Left lung (tissue), 10 donors: ENCODE measurements around the gene ZNF644. TPM values are rescaled to one million over a fixed set of nuclear protein-coding genes. Genes with fewer than 3 reads are reported as not detected.
"Not testable (repeated sequence)": the region's sequence is repeated elsewhere in the genome, so short reads cannot be mapped to it uniquely, and the experiment has no call there.

Experiments
- ATAC-seq: fragments of 200-7000 bp; cut with Tn5 transposase; one replicate; pipeline ENCODE4 v1.9.1; 2020; ENCODE audit warnings: moderate library complexity
- DNase-seq, 4 donors: peaks; one replicate each; pipeline ENCODE4 v3.0.0-alpha.2; 2013 to 2020
- H3K27ac ChIP-seq, 2 donors: fragments of 200-600 bp; sonication (generic) in 1 of 2; one replicate each; pipeline versions ENCODE4 v1.5.0 to v1.8.0; 2020 to 2021
- H3K27me3 ChIP-seq, 2 donors: fragments of 200-600 bp; sonication (generic) in 1 of 2; one replicate each; pipeline versions ENCODE4 v1.5.0 to v1.8.0; 2020 to 2021
- H3K36me3 ChIP-seq, 2 donors: fragments of 200-600 bp; sonication (generic) in 1 of 2; one replicate each; pipeline versions ENCODE4 v1.5.0 to v1.8.0; 2020 to 2021
- H3K4me1 ChIP-seq, 2 donors: fragments of 200-600 bp; one replicate each; pipeline ENCODE4 v1.8.0; 2021
- H3K4me3 ChIP-seq, 2 donors: fragments of 200-600 bp; sonication (generic) in 1 of 2; one replicate each; pipeline versions ENCODE4 v1.5.0 to v1.8.0; 2020 to 2021; ENCODE audit warnings: mild to moderate bottlenecking in 1 of 2
- H3K9me3 ChIP-seq, 2 donors: fragments of 200-600 bp; sonication (generic) in 1 of 2; one replicate each; pipeline versions ENCODE4 v1.5.0 to v1.8.0; 2020 to 2021
- intact Hi-C, 2 donors: fragments of 100-400 bp; cut with DNase I; formaldehyde crosslinking; loops; one replicate each; pipeline versions ENCODE4 v1.11.2 to v1.14.2; 2022
- polyA plus RNA-seq, 6 donors: library from polyadenylated mRNA; unstranded; fragments of 120-200 nt; gene quantifications; one replicate each; pipeline ENCODE4 v1.2.1, GENCODE V29; 2013; ENCODE audit not compliant: insufficient read length in 6 of 6
- total RNA-seq, 2 donors: library from RNA; stranded (reverse); fragmentation: NEBNext Ultra II Directional; extraction: Animal tissue kit (Norgen Biotek cat#: 25700); gene quantifications; one replicate each; pipeline ENCODE4 v1.2.1, GENCODE V29; 2021
- TF ChIP-seq, protein P1 (sequence below), 2 donors: fragments of 200-600 bp; sonication (generic) in 1 of 2; IDR thresholded peaks; one replicate each; pipeline versions ENCODE4 v1.5.0 to v1.8.0; 2021; ENCODE audit warnings: antibody characterized with exemption in 2 of 2
- donor health status: DM: no; HTN: yes; CAD: no.
- donor health status: DM: no; HTN: no; CAD: no.

The ZNF644 gene
- total and polyA plus RNA-seq, 8 donors: 52.6 to 73.0 (median 65.5) TPM

- H3K9me3 ChIP-seq: peaks cover 0 to 3% of the 10 kb centered on the region in 2 donors
- intact Hi-C loops: no loop called here
- no peaks in the 10 kb centered on the region for H3K4me1 ChIP-seq
- TF ChIP-seq, protein P1, sequence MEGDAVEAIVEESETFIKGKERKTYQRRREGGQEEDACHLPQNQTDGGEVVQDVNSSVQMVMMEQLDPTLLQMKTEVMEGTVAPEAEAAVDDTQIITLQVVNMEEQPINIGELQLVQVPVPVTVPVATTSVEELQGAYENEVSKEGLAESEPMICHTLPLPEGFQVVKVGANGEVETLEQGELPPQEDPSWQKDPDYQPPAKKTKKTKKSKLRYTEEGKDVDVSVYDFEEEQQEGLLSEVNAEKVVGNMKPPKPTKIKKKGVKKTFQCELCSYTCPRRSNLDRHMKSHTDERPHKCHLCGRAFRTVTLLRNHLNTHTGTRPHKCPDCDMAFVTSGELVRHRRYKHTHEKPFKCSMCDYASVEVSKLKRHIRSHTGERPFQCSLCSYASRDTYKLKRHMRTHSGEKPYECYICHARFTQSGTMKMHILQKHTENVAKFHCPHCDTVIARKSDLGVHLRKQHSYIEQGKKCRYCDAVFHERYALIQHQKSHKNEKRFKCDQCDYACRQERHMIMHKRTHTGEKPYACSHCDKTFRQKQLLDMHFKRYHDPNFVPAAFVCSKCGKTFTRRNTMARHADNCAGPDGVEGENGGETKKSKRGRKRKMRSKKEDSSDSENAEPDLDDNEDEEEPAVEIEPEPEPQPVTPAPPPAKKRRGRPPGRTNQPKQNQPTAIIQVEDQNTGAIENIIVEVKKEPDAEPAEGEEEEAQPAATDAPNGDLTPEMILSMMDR (IDR thresholded peaks at IDR 0.05): no peak
- no peak overlapping the region for H3K4me3 ChIP-seq
- H3K27me3 ChIP-seq: no peaks in the 10 kb centered on the region
- DNase-seq (no peak), ATAC-seq (no peak)
- H3K36me3 ChIP-seq: no peaks in the 10 kb centered on the region
- no peak overlapping the region for H3K27ac ChIP-seq
Observed at GRCh38 chr1:91059157-91059556, 37.3 kb upstream of the ZNF644 start.

DNA sequence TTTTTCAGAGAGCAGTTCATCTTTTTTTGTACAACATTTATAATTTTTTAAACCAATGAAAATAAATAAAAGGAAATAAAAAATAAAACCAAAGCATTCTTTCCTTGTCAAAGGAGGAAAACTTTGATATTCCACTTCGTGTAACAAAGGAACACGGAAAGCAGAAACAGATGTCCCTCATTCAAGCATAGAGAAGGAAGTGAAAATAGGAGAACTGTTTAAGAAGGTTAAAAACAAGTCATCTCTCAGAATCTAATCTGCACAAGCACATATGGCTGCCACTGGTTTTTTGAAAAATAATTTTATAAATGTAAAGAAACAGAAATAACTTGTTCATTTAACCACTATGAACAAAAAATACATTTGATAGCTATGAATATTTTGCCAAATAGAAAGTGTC, 35.9 kb upstream of the ZNF644 start:
- TF ChIP-seq, protein P1 (IDR thresholded peaks at IDR 0.05): no peak
- no peaks in the 10 kb centered on the region for H3K27me3 ChIP-seq
- no peaks in the 10 kb centered on the region for H3K4me1 ChIP-seq
- no peak overlapping the region for H3K4me3 ChIP-seq
- DNase-seq (no peak), ATAC-seq (no peak)
- no peaks in the 10 kb centered on the region for H3K36me3 ChIP-seq
- no peak overlapping the region for H3K27ac ChIP-seq
- H3K9me3 ChIP-seq: no peaks in the 10 kb centered on the region
- intact Hi-C loops: no loop called here

DNA sequence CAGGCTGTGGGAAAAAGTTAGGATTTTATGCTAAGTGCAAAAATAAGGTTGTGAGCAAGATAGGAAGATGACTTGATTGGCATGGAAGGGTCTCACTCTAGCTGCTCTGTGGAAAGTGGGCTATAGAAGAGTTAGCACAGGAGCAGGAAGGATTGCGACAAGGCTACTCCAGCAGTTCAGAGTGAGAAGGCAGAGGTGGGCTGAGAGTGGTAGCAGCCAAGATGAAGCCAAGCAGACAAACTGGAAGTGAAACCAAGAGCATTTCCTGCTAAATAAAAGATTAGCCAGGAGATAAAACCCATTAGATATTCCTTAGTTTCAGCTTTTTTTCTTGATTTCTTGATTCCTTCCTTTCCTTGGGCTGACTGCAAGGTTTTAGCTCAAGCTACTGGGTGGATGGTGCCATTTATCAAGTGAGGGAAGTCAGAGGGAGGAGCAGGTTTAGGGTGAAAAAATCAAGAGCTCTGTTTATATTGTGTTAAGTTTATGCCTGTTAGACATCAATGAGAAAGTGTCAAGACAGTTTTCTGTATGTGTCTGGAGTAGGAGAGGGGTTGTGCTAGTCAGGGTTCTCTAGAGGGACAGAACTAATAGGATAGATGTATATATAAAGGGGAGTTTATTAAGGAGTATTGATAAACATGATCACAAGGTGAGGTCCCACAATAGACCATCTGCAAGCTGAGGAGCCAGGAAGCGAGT, 33.1 kb upstream of the ZNF644 start:
- Histone ChIP-seq H3K27ac (no peak overlapping the region), H3K4me3 (no peak overlapping the region), H3K36me3 (no peaks in the 10 kb centered on the region), H3K9me3 (no peaks in the 10 kb centered on the region), H3K4me1 (no peaks in the 10 kb centered on the region), H3K27me3 (no peaks in the 10 kb centered on the region)
- ATAC-seq: no peak
- TF ChIP-seq, protein P1 (IDR thresholded peaks at IDR 0.05): no peak
- no peak for DNase-seq
- intact Hi-C loops: no loop called here

- TF ChIP-seq, protein P1 (IDR thresholded peaks at IDR 0.05): no peak
- DNase-seq (no peak), ATAC-seq (no peak)
- H3K27ac ChIP-seq: no peak overlapping the region
- no peaks in the 10 kb centered on the region for H3K9me3 ChIP-seq
- H3K4me3 ChIP-seq: no peak overlapping the region
- no peaks in the 10 kb centered on the region for H3K4me1 ChIP-seq
- H3K27me3 ChIP-seq: no peaks in the 10 kb centered on the region
- intact Hi-C loops: no loop called here
- no peaks in the 10 kb centered on the region for H3K36me3 ChIP-seq
Observed at GRCh38 chr1:91053630-91054029, 31.8 kb upstream of the ZNF644 start.

GRCh38 chr1:91049551-91049950, 27.7 kb upstream of the ZNF644 start:
- ATAC-seq, DNase-seq, intact Hi-C loops: not testable (repeated sequence)

DNA sequence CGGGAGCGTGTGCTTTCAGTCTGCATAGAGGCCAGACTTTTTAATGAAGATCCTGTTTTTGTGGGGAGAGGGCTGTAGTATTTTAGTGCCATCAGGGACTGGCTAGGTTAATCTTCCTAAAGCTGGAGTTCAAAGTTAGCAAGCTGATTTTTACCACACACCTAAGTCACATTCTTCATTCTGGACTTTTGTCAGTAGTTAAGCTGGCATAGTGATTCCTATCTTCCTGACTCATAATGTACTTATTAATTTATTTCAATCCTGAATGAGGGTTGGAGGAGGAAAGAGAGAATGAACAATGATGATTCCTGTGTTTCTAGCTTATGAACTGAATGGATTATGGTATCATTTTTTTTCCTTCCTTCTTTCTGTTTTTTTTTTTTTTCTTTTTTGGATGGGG, 24.9 kb upstream of the ZNF644 start:
- intact Hi-C loops: no loop called here
- ATAC-seq (no peak), DNase-seq (no peak)
- no peaks in the 10 kb centered on the region for H3K36me3 ChIP-seq
- no peak overlapping the region for H3K27ac ChIP-seq
- no peak overlapping the region for H3K4me3 ChIP-seq
- TF ChIP-seq, protein P1 (IDR thresholded peaks at IDR 0.05): no peak
- no peaks in the 10 kb centered on the region for H3K4me1 ChIP-seq
- H3K27me3 ChIP-seq: no peaks in the 10 kb centered on the region
- peaks cover 0 to 22% of the 10 kb centered on the region in 2 donors for H3K9me3 ChIP-seq

More at GRCh38 chr1:91049551-91049950, 27.7 kb upstream of the ZNF644 start:
- not testable (repeated sequence) for H3K4me3 ChIP-seq, H3K27me3 ChIP-seq, H3K36me3 ChIP-seq, H3K9me3 ChIP-seq, H3K27ac ChIP-seq, H3K4me1 ChIP-seq
